Left colon (tissue), 2 donors: Measurements from ENCODE around the gene MGAT5. TPM values are rescaled to one million over a fixed set of nuclear protein-coding genes. Genes with fewer than 3 reads are reported as not detected.
"Not testable (repeated sequence)": the region's sequence is repeated elsewhere in the genome, so short reads cannot be mapped to it uniquely, and the experiment has no call there.

ENCODE experiments used
- ATAC-seq: fragments of 200-7000 bp; cut with Tn5 transposase; one replicate; pipeline ENCODE4 v1.9.1; 2020; ENCODE audit warnings: mild to moderate bottlenecking, moderate library complexity
- DNase-seq, 2 donors: peaks; one replicate each; pipeline ENCODE4 v3.0.0-alpha.2; 2020
- intact Hi-C, 2 donors: fragments of 100-400 bp; cut with DNase I in 1 of 2; cut with micrococcal nuclease in 1 of 2; formaldehyde crosslinking; loops; one replicate each; pipeline versions ENCODE4 v1.11.2 to v1.14.0; 2022; cut with DNase I, micrococcal nuclease
- total RNA-seq, 2 donors: library from RNA; stranded (reverse); fragmentation: NEBNext Ultra II Directional; extraction: Animal tissue kit (Norgen Biotek cat#: 25700); gene quantifications; one replicate each; pipeline ENCODE4 v1.2.1, GENCODE V29; 2021
- donor health status: DM: no; HTN: no; CAD: no.
- donor health status: DM: yes; HTN: yes; CAD: no.

MGAT5 gene
- total RNA-seq, 2 donors from 2014 or later = 62.1 to 93.6 TPM

GRCh38 chr2:134459706-134460406 lies 206.0 kb downstream of the MGAT5 start:
- ATAC-seq = no peak
- intact Hi-C loops = loop anchor here in 1 of 2 donors (10.0 kb wide), 1 partner anchor 435 kb away; no protein-coding TSS in a partner anchor
- DNase-seq = no peak

- DNase-seq (peak in 1 of 2 donors; percentile 49), ATAC-seq (peak; percentile 82)
- intact Hi-C loops = no loop called here
Measured at GRCh38 chr2:134460583-134460998, 206.7 kb downstream of the MGAT5 start.

- no peak for ATAC-seq
- no peak for DNase-seq
- intact Hi-C loops = no loop called here
Measured at GRCh38 chr2:134461511-134461910, 207.6 kb downstream of the MGAT5 start.

DNA sequence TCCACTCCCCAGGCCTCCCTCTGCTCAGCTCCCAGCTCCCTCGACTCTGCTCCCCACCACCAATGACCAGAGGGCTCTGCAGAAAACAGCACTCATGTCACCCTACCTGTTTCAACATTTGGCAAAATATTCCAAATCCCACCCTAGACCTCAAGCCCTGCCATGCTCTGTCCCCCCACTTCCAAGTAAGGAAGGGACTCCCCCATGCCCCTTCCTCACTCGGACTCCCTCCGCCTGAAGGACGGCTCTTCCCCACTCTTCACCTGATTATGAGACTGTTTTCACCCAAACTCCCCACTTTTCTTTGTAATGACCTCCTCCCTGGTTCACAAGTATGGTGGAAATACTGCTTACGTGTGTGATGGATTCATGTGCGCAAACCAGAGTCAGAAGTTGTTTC lies 208.4 kb downstream of the MGAT5 start:
- ATAC-seq (no peak), DNase-seq (no peak)
- intact Hi-C loops = no loop called here

DNA sequence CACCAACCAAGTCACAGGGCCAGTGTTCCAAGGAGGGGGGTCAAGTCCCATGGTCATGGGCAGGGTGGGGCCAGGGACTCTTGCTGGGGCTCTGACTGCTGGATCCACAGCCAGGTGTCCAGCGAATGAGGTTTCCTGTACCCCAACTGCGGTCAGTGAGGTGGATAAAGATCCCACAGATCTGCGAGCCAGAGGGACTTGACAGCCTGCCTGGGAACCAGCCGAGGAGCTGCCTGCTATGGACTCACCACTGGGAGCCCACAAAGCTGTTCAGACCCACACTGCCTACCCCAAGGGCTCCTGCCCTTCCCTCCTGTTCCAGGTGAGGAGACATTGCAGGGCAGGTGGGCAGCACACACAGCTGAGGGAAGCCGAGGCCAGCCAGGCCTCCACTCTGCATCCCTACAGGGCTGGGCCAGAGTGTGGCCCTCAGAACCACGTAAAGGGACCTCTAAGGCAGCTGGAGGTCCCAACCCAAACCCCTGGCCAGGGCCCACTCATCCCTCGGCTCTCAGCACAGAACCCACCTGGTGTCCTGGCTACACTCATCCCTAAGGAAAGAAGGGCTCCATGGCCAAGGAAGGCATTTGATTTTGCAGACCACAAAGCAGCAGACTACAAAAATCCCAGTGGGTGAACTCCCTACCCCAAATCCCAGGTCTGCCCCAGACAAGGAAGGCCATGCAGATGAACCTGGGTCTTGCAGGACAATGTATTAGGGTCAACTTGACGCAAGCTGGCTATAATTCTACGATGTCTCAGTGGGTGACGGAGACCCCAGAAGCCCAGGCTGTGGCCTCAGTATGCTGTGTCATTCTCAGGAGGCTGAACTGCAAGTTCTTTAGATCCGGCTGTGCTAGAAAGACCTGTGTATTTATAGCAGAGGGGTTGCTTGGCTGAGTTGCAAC lies 209.2 kb downstream of the MGAT5 start:
- intact Hi-C loops = no loop called here
- no peak for DNase-seq
- ATAC-seq = no peak

- intact Hi-C loops = no loop called here
- no peak for ATAC-seq
- DNase-seq = no peak
Measured at GRCh38 chr2:134463699-134464022, 209.8 kb downstream of the MGAT5 start.

DNA sequence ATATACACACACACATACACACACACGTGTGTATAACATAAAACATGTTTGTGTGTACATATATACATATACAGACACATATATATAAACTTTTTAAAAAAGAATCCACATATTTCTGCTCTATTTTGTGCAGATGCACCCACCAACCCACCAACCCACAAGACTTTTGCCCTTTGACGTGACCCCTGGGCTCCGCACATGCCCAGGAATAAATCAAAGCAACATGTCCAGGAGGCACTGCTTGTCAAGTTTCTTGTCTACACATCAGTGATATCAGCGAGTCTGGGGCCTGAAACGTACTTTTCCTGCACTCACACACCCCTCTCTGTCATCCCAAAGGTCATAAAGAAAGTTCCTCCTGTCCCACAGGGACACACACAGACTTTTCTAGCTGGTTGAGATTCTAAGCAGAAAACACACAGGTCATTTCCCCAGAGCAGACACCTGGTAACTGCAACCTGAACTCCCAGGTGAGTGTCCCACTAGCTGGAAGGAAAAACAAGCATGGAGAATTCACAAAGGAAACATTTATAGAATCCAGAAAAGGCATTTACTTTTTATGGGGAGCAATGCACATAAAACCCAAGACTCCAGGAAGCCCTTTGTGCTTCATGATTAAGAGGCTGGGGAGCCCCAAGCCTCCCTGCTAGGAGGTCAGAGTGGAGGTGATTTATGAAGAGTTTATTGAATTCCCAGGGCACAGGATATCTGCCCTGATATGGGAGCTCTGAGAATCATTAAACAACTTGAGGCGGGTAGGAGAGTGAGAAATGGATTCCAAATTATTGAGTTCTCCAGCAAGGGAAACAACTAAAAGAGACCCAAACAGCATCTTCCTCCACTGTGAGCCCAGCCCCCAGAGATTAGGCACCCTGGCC lies 211.6 kb downstream of the MGAT5 start:
- intact Hi-C loops = no loop called here
- peak; percentile 47 for ATAC-seq

DNA sequence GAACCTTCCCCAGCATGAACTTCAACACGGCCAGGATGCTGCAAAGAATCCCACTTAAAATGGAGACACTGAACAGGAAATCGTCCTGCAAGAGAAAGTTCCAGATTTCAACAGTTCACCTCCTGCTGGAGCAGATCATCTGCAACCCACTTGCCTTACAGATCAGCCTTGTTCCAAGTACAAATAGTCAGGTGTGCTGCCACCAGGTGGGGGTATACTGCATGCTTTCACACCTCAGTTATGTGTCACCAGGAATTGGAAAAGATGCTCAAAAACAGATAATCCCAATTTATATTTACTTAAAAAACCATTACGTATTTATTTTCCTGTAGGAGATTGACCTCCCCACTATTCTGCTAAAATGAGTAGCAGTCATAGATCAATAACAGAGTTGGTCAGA lies 212.3 kb downstream of the MGAT5 start:
- ATAC-seq = peak; percentile 43
- intact Hi-C loops = no loop called here

More for the DNA sequence above, 211.6 kb downstream of the MGAT5 start:
- no peak for DNase-seq

DNA sequence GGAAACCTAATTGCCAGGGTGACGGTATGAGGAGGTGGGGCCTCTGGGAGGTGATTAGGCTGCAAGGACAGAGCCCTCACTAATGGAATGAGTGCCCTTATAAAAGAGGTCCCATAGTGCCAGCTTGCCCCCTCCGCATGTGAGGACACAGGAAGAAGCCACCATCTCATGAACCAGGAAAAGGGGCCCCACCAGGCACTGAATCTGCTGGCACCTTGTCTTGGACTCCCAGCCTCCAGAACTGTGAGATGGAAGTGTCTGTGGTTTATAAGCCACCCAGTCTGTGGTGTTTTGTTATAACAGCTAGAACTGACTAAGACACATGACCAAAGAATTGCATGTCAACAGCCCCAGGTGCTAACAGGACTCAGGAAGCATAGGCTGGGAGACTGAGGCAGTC lies 214.3 kb downstream of the MGAT5 start:
- DNase-seq (no peak), ATAC-seq (no peak)
- intact Hi-C loops = no loop called here

More for the DNA sequence above, 212.3 kb downstream of the MGAT5 start:
- DNase-seq = peak in 1 of 2 donors; percentile 33

- no peak for ATAC-seq
- no peak for DNase-seq
- intact Hi-C loops = no loop called here
Measured at GRCh38 chr2:134468776-134469175, 214.9 kb downstream of the MGAT5 start.

DNA sequence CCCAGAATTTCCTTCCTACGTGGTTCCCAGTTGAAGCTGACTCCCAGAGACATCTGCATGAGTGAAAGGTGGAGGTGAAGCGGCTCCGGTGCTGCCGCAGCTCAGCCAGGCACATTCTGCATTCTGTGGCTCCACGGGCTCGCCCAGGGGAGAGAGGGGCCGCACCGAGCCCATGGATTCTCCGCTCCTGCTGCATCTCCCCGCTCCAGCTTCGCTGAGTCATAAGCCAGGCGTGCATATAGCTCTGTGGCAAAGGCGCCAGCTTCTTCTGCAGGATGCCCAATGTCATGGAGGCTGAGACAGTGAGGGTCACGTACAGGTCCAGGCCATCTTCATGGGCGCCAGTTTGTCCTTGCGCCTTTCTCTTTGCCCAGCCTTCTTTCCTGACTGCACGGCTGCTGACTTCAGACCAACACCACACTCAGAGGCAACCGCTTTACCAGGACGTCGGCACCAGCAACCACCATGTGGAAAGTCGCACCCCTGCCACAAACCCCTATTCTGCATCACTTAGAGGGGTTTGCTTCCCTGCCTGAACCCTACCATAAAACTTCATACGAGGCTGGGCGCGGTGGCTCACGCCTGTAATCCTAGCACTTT lies 215.7 kb downstream of the MGAT5 start:
- ATAC-seq = no peak
- no peak for DNase-seq
- intact Hi-C loops = no loop called here

- DNase-seq = no peak
- ATAC-seq = no peak
- intact Hi-C loops = no loop called here
Measured at GRCh38 chr2:134470561-134471168, 216.8 kb downstream of the MGAT5 start.

DNA sequence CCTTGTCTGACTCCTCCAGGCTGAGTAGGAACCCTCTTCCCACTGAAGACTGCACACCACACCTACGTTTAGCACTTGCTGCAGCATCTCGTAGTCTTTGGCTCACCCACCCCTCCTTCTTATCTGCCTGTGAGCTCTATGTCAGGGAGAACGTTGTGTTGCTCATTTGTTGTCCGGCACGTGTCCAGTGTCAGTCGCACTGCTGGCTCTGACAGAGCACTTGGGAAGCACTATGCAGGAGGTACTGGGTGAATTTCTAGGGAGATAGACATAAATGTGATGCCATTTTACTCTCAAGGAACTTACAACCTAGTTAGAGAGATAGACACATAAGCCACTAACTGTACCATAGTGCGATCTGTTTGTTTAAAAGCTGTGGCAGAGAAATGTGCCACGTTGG lies 223.1 kb downstream of the MGAT5 start:
- DNase-seq = not testable (repeated sequence)

DNA sequence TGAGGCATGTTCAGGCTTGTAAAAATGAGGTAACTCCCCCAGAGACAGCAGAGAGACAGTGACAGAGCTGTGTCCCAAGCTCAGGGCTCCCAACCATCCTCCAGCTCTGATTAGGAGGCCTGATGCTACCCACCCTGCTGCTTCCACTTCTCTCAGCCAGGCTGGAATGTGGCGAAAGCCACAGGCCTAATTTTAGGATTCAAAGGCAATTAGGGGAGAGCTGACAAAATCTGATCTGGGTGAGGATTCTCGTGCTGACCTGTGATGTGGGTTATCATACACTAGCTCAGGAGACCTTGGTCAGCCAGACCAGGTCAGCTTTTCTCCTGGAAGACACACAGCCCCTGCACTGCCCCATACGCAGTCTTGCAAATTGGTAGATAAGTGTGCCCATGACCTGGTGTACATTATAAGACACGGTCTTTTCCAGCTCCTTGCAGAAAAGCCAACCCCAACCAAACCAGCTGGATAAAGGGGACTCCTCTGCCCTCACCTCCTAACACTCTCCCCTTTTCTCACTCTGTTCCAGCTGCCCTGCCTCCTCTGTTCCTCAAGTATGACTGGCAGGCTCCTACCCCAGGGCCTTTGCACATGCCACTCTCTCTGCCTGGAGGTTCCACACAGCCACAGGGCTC lies 225.9 kb downstream of the MGAT5 start:
- no peak for DNase-seq
- intact Hi-C loops = no loop called here
- no peak for ATAC-seq

More for the DNA sequence above, 223.1 kb downstream of the MGAT5 start:
- ATAC-seq, intact Hi-C loops: not testable (repeated sequence)

- ATAC-seq = no peak
- intact Hi-C loops = no loop called here
- DNase-seq = no peak
Measured at GRCh38 chr2:134482131-134482723, 228.4 kb downstream of the MGAT5 start.

- DNase-seq = no peak
- no peak for ATAC-seq
- intact Hi-C loops = no loop called here
Measured at GRCh38 chr2:134482766-134483340, 229.0 kb downstream of the MGAT5 start.

- ATAC-seq = no peak
- DNase-seq = no peak
- intact Hi-C loops = no loop called here
Measured at GRCh38 chr2:134489732-134490384, 236.0 kb downstream of the MGAT5 start.
